Breast epithelium (tissue), 4 donors: ENCODE data around the gene MTX3. TPM values are rescaled to one million over a fixed set of nuclear protein-coding genes. Genes with fewer than 3 reads are reported as not detected.

ENCODE experiments used
- DNase-seq, 2 donors: peaks; one replicate each; pipeline ENCODE4 v3.0.0-alpha.2; 2019; ENCODE audit warnings: low spot score in 2 of 2
- H3K27ac ChIP-seq, 2 donors: fragments of 200-600 bp; sonication (generic) in 1 of 2; one replicate each; pipeline ENCODE4 v1.5.1; 2016 to 2019; ENCODE audit warnings: mild to moderate bottlenecking in 1 of 2
- H3K27me3 ChIP-seq, 2 donors: fragments of 200-600 bp; sonication (generic) in 1 of 2; one replicate each; pipeline versions ENCODE4 v1.5.1 to v1.6.0; 2017 to 2019; ENCODE audit warnings: control low read depth in 1 of 2, mild to moderate bottlenecking in 1 of 2
- H3K36me3 ChIP-seq: fragments of 200-600 bp; one replicate; pipeline ENCODE4 v1.5.1; 2019
- H3K4me1 ChIP-seq, 2 donors: fragments of 200-600 bp; sonication (generic); one replicate each; pipeline ENCODE4 v1.5.1; 2016 to 2019; ENCODE audit warnings: control low read depth in 1 of 2
- H3K4me3 ChIP-seq, 3 donors: fragments of 200-600 bp; sonication (generic); 1 replicate in 2 of 3; 2 replicates in 1 of 3; pipeline ENCODE4 v1.5.1; 2016 to 2019; ENCODE audit warnings: mild to moderate bottlenecking in 3 of 3, moderate library complexity in 2 of 3
- H3K9me3 ChIP-seq, 2 donors: fragments of 200-600 bp; sonication (generic) in 1 of 2; one replicate each; pipeline ENCODE4 v1.5.1; 2016 to 2019; ENCODE audit warnings: control low read depth in 1 of 2
- POLR2A ChIP-seq: fragments of 450-650 bp; IDR thresholded peaks from one replicate; pipeline ENCODE4 v1.6.1; 2016; ENCODE audit warnings: antibody characterized with exemption, mild to moderate bottlenecking, moderate library complexity
- POLR2AphosphoS5 ChIP-seq, 3 donors: sonication (generic); formaldehyde crosslinking; IDR thresholded peaks; one replicate each; pipeline ENCODE4 v1.6.1; 2017; ENCODE audit warnings: antibody characterized with exemption in 3 of 3
- intact Hi-C: fragments of 100-400 bp; cut with DNase I; formaldehyde crosslinking; loops from one replicate; pipeline ENCODE4 v1.15.1; 2023; ENCODE audit warnings: low total_unique reads
- total RNA-seq, 3 donors: library from RNA; depleted of rRNA; stranded (reverse); fragments of >200 nt; gene quantifications; one replicate each; pipeline ENCODE4 v1.1.0, GENCODE V29; 2016
- TF ChIP-seq, protein P1 (sequence below), 3 donors: fragments of 450-650 bp; IDR thresholded peaks; one replicate each; pipeline ENCODE4 v1.5.1; 2016 to 2017; ENCODE audit warnings: antibody characterized with exemption in 3 of 3, mild to moderate bottlenecking in 3 of 3, moderate library complexity in 3 of 3

The MTX3 gene
- total RNA-seq, 3 donors from 2014 or later = 14.2 to 20.2 (median 15.1) TPM

DNA sequence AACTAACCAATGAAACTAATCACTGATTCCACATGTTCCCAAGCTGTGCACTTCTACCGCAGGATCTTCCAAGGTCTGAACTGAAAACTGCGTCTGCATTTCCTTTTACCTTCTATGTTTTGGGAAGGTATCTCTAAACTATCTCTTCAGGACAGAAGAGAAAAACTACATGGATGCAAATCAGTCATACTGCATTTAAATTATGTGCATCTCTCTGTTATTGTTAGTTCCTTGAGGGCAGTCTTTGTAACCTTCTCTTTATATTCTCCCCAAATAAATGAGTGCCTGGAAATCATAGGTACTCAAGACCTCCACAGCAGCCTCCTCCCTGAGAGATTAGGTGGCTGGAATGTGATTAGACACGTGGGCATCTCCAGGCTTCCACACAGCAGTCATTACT lies 17.1 kb downstream of the MTX3 start:
- intact Hi-C loops = loop anchor here (5.0 kb wide), 1 partner anchor 678 kb away; the partner anchor contains the start of genes DHFR and MSH3

DNA sequence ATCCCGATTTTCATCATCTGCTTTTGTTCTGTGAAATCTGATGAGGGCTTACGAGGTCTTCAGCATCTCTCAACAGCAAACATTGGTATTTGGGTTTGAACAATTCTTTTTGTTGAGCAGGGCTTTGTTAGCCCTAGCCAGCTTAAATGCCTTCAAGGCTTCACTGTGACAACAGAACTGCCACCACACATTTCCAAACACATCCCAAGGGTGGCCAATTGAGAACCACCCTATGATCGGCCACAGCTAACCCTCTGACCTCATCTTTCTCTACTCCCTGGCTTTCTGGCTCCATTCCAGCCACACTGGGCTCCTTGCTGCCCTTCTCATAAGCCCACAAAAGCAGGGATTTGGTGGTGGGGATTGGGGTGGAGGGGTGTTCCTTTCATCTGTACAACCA lies 17.6 kb downstream of the MTX3 start:
- H3K36me3 ChIP-seq = no peaks in the 10 kb centered on the region
- intact Hi-C loops = loop anchor here (5.0 kb wide), 1 partner anchor 679 kb away; the partner anchor contains the start of genes DHFR and MSH3
- H3K27ac ChIP-seq = no peak overlapping the region
- no peak for DNase-seq
- H3K4me1 ChIP-seq = no peaks in the 10 kb centered on the region
- H3K4me3 ChIP-seq = no peak overlapping the region
- TF ChIP-seq POLR2AphosphoS5 (IDR thresholded peaks at IDR 0.05) = no peak
- no peak for TF ChIP-seq POLR2A
- TF ChIP-seq, protein P1, sequence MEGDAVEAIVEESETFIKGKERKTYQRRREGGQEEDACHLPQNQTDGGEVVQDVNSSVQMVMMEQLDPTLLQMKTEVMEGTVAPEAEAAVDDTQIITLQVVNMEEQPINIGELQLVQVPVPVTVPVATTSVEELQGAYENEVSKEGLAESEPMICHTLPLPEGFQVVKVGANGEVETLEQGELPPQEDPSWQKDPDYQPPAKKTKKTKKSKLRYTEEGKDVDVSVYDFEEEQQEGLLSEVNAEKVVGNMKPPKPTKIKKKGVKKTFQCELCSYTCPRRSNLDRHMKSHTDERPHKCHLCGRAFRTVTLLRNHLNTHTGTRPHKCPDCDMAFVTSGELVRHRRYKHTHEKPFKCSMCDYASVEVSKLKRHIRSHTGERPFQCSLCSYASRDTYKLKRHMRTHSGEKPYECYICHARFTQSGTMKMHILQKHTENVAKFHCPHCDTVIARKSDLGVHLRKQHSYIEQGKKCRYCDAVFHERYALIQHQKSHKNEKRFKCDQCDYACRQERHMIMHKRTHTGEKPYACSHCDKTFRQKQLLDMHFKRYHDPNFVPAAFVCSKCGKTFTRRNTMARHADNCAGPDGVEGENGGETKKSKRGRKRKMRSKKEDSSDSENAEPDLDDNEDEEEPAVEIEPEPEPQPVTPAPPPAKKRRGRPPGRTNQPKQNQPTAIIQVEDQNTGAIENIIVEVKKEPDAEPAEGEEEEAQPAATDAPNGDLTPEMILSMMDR (IDR thresholded peaks at IDR 0.05) = no peak
- no peaks in the 10 kb centered on the region for H3K9me3 ChIP-seq
- H3K27me3 ChIP-seq = no peaks in the 10 kb centered on the region

More for the DNA sequence above, 17.1 kb downstream of the MTX3 start:
- H3K4me1 ChIP-seq = no peaks in the 10 kb centered on the region
- H3K27ac ChIP-seq = no peak overlapping the region
- no peak overlapping the region for H3K4me3 ChIP-seq
- no peaks in the 10 kb centered on the region for H3K9me3 ChIP-seq
- no peak for TF ChIP-seq POLR2A
- no peak for TF ChIP-seq POLR2AphosphoS5 (IDR thresholded peaks at IDR 0.05)
- TF ChIP-seq, protein P1 (IDR thresholded peaks at IDR 0.05) = no peak
- no peaks in the 10 kb centered on the region for H3K36me3 ChIP-seq
- no peaks in the 10 kb centered on the region for H3K27me3 ChIP-seq
- DNase-seq = no peak

DNA sequence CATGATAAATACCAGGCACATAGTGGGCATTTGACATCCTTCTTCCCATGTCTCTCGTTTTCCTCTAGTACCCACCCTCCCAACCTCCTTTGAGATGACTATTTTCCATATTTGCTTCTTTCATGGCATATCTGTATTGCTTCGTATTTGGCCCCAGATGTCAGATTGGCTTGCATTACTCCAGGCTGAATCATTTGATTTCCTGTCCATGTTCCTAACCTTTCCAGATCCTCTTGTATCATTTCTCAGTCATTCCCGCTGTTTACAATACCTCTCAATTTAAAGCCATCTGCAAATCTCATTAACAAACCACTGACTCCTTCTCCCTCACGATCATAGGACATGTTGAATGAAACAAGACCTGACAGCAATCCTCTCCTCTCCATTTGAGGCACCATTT lies 19.9 kb downstream of the MTX3 start:
- Histone ChIP-seq H3K4me3 (no peak overlapping the region), H3K27ac (no peak overlapping the region), H3K9me3 (no peaks in the 10 kb centered on the region), H3K27me3 (no peaks in the 10 kb centered on the region), H3K4me1 (no peaks in the 10 kb centered on the region), H3K36me3 (no peaks in the 10 kb centered on the region)
- DNase-seq = no peak
- intact Hi-C loops = loop anchor here (5.0 kb wide), 1 partner anchor 681 kb away; the partner anchor contains the start of genes DHFR and MSH3
- TF ChIP-seq POLR2AphosphoS5 (IDR thresholded peaks at IDR 0.05) (no peak), POLR2A (no peak)
- TF ChIP-seq, protein P1 (IDR thresholded peaks at IDR 0.05) = no peak

DNA sequence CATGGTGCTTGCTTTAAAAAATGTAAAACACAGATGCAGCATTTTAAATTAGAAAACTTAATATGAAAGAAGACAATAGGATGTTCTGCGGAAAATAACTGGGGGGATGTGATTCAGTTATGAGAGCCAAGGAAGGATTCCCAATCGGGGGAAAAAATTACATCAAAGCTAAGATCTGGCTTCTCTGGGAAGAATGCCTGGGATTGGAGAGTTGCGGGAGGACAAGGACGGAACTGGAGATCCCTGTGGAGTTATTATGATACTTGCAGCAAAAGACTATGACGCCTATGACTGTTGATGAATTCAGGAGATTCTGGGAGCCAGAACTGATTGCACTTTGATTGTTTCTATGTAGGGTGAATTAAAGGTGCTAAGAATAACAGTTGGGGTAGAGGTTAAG lies 24.6 kb downstream of the MTX3 start:
- no peak for DNase-seq
- intact Hi-C loops = no loop called here
- Histone ChIP-seq H3K27me3 (no peaks in the 10 kb centered on the region), H3K9me3 (no peaks in the 10 kb centered on the region), H3K27ac (no peak overlapping the region), H3K4me1 (no peaks in the 10 kb centered on the region), H3K4me3 (no peak overlapping the region), H3K36me3 (no peaks in the 10 kb centered on the region)
- TF ChIP-seq, protein P1 (IDR thresholded peaks at IDR 0.05) = no peak
- TF ChIP-seq POLR2AphosphoS5 (IDR thresholded peaks at IDR 0.05) (no peak), POLR2A (no peak)

DNA sequence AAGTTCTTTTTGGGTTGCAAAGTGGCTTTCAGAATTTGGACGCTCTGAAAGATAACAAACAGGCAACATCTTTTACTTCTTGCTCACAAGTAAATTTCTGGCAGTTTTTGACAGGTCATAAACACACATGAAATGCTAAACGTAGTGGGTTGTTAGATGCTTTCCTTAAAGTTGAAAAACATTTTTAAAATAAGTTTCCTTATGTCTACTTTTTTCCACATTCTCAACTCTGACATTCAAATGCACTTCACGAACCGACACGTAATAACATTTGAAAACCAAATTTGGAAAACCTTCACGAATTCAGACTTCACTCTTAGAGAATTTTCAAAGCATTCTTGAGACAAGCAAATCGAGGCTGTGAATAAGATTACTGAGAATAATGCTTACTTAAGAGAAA lies 26.9 kb downstream of the MTX3 start:
- Histone ChIP-seq H3K4me3 (no peak overlapping the region), H3K27me3 (no peaks in the 10 kb centered on the region), H3K9me3 (no peaks in the 10 kb centered on the region), H3K4me1 (no peaks in the 10 kb centered on the region), H3K36me3 (no peaks in the 10 kb centered on the region), H3K27ac (no peak overlapping the region)
- TF ChIP-seq, protein P1 (IDR thresholded peaks at IDR 0.05) = no peak
- TF ChIP-seq POLR2A (no peak), POLR2AphosphoS5 (IDR thresholded peaks at IDR 0.05) (no peak)
- no peak for DNase-seq
- intact Hi-C loops = no loop called here
